HCT116 (cell line): Measurements from ENCODE around the gene TFB2M. TPM values are rescaled to one million over a fixed set of nuclear protein-coding genes. Genes with fewer than 3 reads are reported as not detected.

Source experiments
- ATAC-seq: fragments of 200-7000 bp; cut with Tn5 transposase; 2 replicates; pipeline ENCODE4 v1.9.1; 2020; ENCODE audit warnings: mild to moderate bottlenecking, moderate library complexity
- BruUV-seq: library from RNA; stranded (reverse); fragments of 400-500 nt; replicated peaks from 2 replicates; lab custom pipeline; 2021; lab: Mats Ljungman, UMichigan
- CTCF ChIA-PET: fragments of 300-600 bp; sonication (Branson Sonifier 250); formaldehyde crosslinking; loops from one replicate; lab custom pipeline; 2021; ENCODE audit warnings: antibody characterized with exemption; lab: Charles Lee
- POLR2A ChIA-PET: fragments of 300-600, 350-600 bp; sonication (Branson Sonifier 250); formaldehyde crosslinking; loops from one replicate; lab custom pipeline; 2021; ENCODE audit warnings: antibody characterized with exemption; lab: Charles Lee
- RAD21 ChIA-PET, 2 experiments: fragments of 300-600 bp; sonication (Branson Sonifier 250); formaldehyde crosslinking; loops; one replicate each; lab custom pipeline; 2023; ENCODE audit warnings: low total read pairs in 2 of 2; ENCODE audit not compliant: uncharacterized antibody in 2 of 2, unreplicated experiment in 2 of 2, low non-redundant PET in 1 of 2; lab: Charles Lee
- DNase-seq: peaks from one replicate; pipeline ENCODE4 v3.0.0-alpha.2; 2010; ENCODE audit warnings: low read depth, low spot score
- H2AFZ ChIP-seq: fragments of 200-600 bp; shearing (Covaris generic), sonication (generic); 2 replicates; pipeline ENCODE4 v1.6.1; 2017; ENCODE audit warnings: low read depth, mixed run types, mixed read lengths, antibody characterized with exemption, low read length; ENCODE audit not compliant: poor library complexity, severe bottlenecking
- H3K27ac ChIP-seq: 2 replicates; pipeline ENCODE4 v1.5.1; 2012; ENCODE audit warnings: low read depth, low read length
- H3K27me3 ChIP-seq: fragments of 200-600 bp; sonication (generic); 2 replicates; pipeline ENCODE4 v1.6.1; 2016; ENCODE audit warnings: mixed run types, low read length, mixed read lengths; ENCODE audit not compliant: insufficient read depth
- H3K36me3 ChIP-seq, 2 experiments: fragments of 200-500 bp in 1 of 2; fragments of 200-600 bp in 1 of 2; sonication (Bioruptor generic) in 1 of 2; sonication (generic) in 1 of 2; 2 replicates each; pipeline versions ENCODE4 v1.5.1 to v1.6.1; 2014 to 2016; ENCODE audit warnings: low read length in 2 of 2, inconsistent platforms in 1 of 2, mixed read lengths in 1 of 2, mixed run types in 1 of 2; ENCODE audit not compliant: insufficient read depth in 2 of 2, control insufficient read depth in 1 of 2
- H3K4me1 ChIP-seq, 2 experiments: fragments of 200-600 bp in 1 of 2; sonication (generic) in 1 of 2; 2 replicates each; pipeline versions ENCODE4 v1.5.1 to v1.6.1; 2012 to 2017; ENCODE audit warnings: low read length in 2 of 2, inconsistent platforms in 1 of 2, mild to moderate bottlenecking in 1 of 2, mixed read lengths in 1 of 2, mixed run types in 1 of 2, moderate library complexity in 1 of 2; ENCODE audit not compliant: insufficient read depth in 2 of 2, control insufficient read depth in 1 of 2
- H3K4me2 ChIP-seq: fragments of 200-600 bp; sonication (generic); 2 replicates; pipeline ENCODE4 v1.6.1; 2017; ENCODE audit warnings: mixed run types, low read length, mixed read lengths
- H3K4me3 ChIP-seq, 2 experiments: fragments of 200-600 bp in 1 of 2; sonication (generic) in 1 of 2; replicated peaks in 1 of 2; 2 replicates each; pipeline ENCODE4 v1.5.1; 2011 to 2016; ENCODE audit warnings: low read length in 2 of 2, control low read depth in 1 of 2, low read depth in 1 of 2, mild to moderate bottlenecking in 1 of 2, mixed read lengths in 1 of 2, mixed run types in 1 of 2
- H3K79me2 ChIP-seq: fragments of 200-600 bp; sonication (generic); 2 replicates; pipeline ENCODE4 v1.6.1; 2017; ENCODE audit warnings: mild to moderate bottlenecking, mixed run types, low read length, moderate library complexity, mixed read lengths; ENCODE audit not compliant: insufficient read depth
- H3K9ac ChIP-seq: fragments of 200-600 bp; sonication (generic); 2 replicates; pipeline ENCODE4 v1.6.1; 2016; ENCODE audit warnings: low read length, mixed read lengths
- H3K9me2 ChIP-seq: fragments of 200-600 bp; sonication (generic), shearing (Covaris generic); 2 replicates; pipeline ENCODE4 v1.6.1; 2017; ENCODE audit warnings: mixed run types, mild to moderate bottlenecking, moderate library complexity; ENCODE audit not compliant: insufficient read depth
- H3K9me3 ChIP-seq, 2 experiments: fragments of 200-500 bp in 1 of 2; fragments of 200-600 bp in 1 of 2; sonication (Bioruptor generic) in 1 of 2; sonication (generic) in 1 of 2; 2 replicates each; pipeline ENCODE4 v1.6.1; 2014 to 2017; ENCODE audit warnings: low read length in 2 of 2, mixed read lengths in 2 of 2, inconsistent platforms in 1 of 2, low read depth in 1 of 2, mild to moderate bottlenecking in 1 of 2, mixed run types in 1 of 2, moderate library complexity in 1 of 2; ENCODE audit not compliant: control insufficient read depth in 1 of 2, insufficient read depth in 1 of 2
- H4K20me1 ChIP-seq: fragments of 200-600 bp; sonication (generic), shearing (Covaris generic); 2 replicates; pipeline ENCODE4 v1.6.1; 2017; ENCODE audit warnings: mixed run types, mild to moderate bottlenecking, moderate library complexity; ENCODE audit not compliant: insufficient read depth
- JUND ChIP-seq: IDR thresholded peaks from 2 replicates; pipeline ENCODE4 v1.6.1; 2012
- RAD21 ChIP-seq: IDR thresholded peaks from 2 replicates; pipeline ENCODE4 v1.6.1; 2012; ENCODE audit warnings: low read depth, mild to moderate bottlenecking
- SIN3A ChIP-seq: IDR thresholded peaks from 2 replicates; pipeline ENCODE4 v1.6.1; 2012; ENCODE audit warnings: low read depth
- SRF ChIP-seq: IDR thresholded peaks from 2 replicates; pipeline ENCODE4 v1.6.1; 2012; ENCODE audit warnings: low read depth
- YY1 ChIP-seq: IDR thresholded peaks from 2 replicates; pipeline ENCODE4 v1.6.1; 2011; ENCODE audit warnings: low read length, low read depth, moderate library complexity, mild to moderate bottlenecking; ENCODE audit not compliant: insufficient replicate concordance; ENCODE audit errors: extremely low read depth
- intact Hi-C: fragments of 100-400 bp; cut with micrococcal nuclease; formaldehyde crosslinking; loops from 2 replicates; pipeline ENCODE4 v1.10.0; 2022
- total RNA-seq: library from RNA; stranded (reverse); gene quantifications from one replicate; pipeline ENCODE4 v1.2.1, GENCODE V29; 2021; ENCODE audit not compliant: unreplicated experiment
- TF ChIP-seq, protein P1 (sequence below), 3 experiments: fragments of 200-600 bp in 1 of 3; sonication (generic) in 1 of 3; IDR thresholded peaks in 2 of 3; conservative IDR thresholded peaks in 1 of 3; 2 replicates each; pipeline ENCODE4 v1.5.1; 2012 to 2017; ENCODE audit warnings: low read depth in 2 of 3, low read length in 2 of 3, antibody characterized with exemption in 1 of 3, borderline replicate concordance in 1 of 3, control low read depth in 1 of 3, mild to moderate bottlenecking in 1 of 3, mixed read lengths in 1 of 3, mixed run types in 1 of 3, moderate library complexity in 1 of 3; ENCODE audit not compliant: insufficient read depth in 1 of 3

Gene TFB2M
- total RNA-seq, 1 experiment from 2014 or later, result 24.4 TPM

GRCh38 chr1:246492611-246493245, 73.3 kb downstream of the TFB2M start:
- ChIA-PET POLR2A (no interaction called here), CTCF (interaction anchor here (1.5 kb wide), 1 partner anchor 1340 kb away, joined by 5 read pairs; no protein-coding TSS in a partner anchor), RAD21 (no interaction called here)
- H2AFZ ChIP-seq, result no peak overlapping the region
- ATAC-seq (peak; percentile 96), DNase-seq (peak; percentile 39)
- H3K4me3 ChIP-seq, result no peak overlapping the region
- H3K9me2 ChIP-seq, result no peaks in the 10 kb centered on the region
- H3K4me1 ChIP-seq, result peaks cover 0 to 4% of the 10 kb centered on the region in 2 experiments; a peak in 2 of 4 replicates
- no peaks in the 10 kb centered on the region for H3K36me3 ChIP-seq
- peaks cover 5% of the 10 kb centered on the region; the same call in 1 of the 2 replicates for H4K20me1 ChIP-seq
- no peak overlapping the region for H3K4me2 ChIP-seq
- BruUV-seq, result no TSS peak
- H3K27me3 ChIP-seq, result no peaks in the 10 kb centered on the region
- H3K9ac ChIP-seq, result no peak overlapping the region
- peaks cover 15% of the 10 kb centered on the region for H3K79me2 ChIP-seq
- TF ChIP-seq SIN3A (no peak), YY1 (no peak), JUND (no peak), SRF (no peak), RAD21 (peak; percentile 83)
- TF ChIP-seq, protein P1, sequence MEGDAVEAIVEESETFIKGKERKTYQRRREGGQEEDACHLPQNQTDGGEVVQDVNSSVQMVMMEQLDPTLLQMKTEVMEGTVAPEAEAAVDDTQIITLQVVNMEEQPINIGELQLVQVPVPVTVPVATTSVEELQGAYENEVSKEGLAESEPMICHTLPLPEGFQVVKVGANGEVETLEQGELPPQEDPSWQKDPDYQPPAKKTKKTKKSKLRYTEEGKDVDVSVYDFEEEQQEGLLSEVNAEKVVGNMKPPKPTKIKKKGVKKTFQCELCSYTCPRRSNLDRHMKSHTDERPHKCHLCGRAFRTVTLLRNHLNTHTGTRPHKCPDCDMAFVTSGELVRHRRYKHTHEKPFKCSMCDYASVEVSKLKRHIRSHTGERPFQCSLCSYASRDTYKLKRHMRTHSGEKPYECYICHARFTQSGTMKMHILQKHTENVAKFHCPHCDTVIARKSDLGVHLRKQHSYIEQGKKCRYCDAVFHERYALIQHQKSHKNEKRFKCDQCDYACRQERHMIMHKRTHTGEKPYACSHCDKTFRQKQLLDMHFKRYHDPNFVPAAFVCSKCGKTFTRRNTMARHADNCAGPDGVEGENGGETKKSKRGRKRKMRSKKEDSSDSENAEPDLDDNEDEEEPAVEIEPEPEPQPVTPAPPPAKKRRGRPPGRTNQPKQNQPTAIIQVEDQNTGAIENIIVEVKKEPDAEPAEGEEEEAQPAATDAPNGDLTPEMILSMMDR (IDR thresholded peaks at IDR 0.05 in 2 of 3, conservative IDR thresholded peaks at IDR 0.05 in 1 of 3; ENCODE audit: borderline replicate concordance in 1 of 3, insufficient read depth in 1 of 3, low read depth in 2 of 3, low read length in 2 of 3), result peak; percentile 69 to 89 (median 80); a peak in 5 of 6 replicates
- H3K27ac ChIP-seq, result no peak overlapping the region
- H3K9me3 ChIP-seq, result no peaks in the 10 kb centered on the region
- intact Hi-C loops, result loop anchor here (1.0 to 5.0 kb wide), 2 partner anchors 480 to 1339 kb away; no protein-coding TSS in a partner anchor
